Activated CD8-positive, alpha-beta memory T cell treated with anti-CD3 and anti-CD28 coated beads for 36 hours (primary cell): ENCODE measurements around the gene MACROD2. TPM values are rescaled to one million over a fixed set of nuclear protein-coding genes. Genes with fewer than 3 reads are reported as not detected.
"Not testable (repeated sequence)": the region's sequence is repeated elsewhere in the genome, so short reads cannot be mapped to it uniquely, and the experiment has no call there.

Experiments
- CTCF ChIA-PET: fragments of 350-600 bp; sonication (Branson Sonifier 250); formaldehyde crosslinking; loops from one replicate; lab custom pipeline; 2021; ENCODE audit warnings: antibody characterized with exemption; lab: Charles Lee
- POLR2A ChIA-PET: fragments of 350-600 bp; sonication (Branson Sonifier 250); formaldehyde crosslinking; loops from one replicate; lab custom pipeline; 2021; ENCODE audit warnings: antibody characterized with exemption; lab: Charles Lee
- total RNA-seq, 2 experiments: library from RNA; stranded (reverse); gene quantifications; one replicate each; pipeline ENCODE4 v1.2.3, GENCODE V29; 2021

Gene MACROD2
- total RNA-seq, 2 experiments from 2014 or later: not detected

DNA sequence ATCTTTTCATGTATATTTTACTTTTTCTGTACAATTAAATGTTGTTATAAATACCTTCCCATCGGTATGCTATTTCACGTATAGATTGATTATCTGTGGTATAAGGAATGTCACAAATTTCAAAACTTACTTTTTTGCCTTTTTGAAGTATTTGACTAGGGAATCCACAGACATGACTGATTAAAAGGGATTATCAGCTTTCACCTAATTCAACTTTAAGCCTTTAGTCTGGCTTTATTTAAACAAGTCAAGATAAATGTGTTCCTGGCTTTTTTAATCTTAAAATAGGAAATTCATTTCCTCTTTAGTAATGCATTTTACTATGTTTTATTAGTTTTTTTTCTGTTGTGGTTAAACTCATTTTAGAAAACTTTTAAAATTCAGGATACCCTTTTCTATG is 160.0 kb downstream of the MACROD2 start:
- POLR2A ChIA-PET: no interaction called here
- CTCF ChIA-PET: no interaction called here

- ChIA-PET POLR2A (no interaction called here), CTCF (no interaction called here)
These were observed 183.2 kb downstream of the MACROD2 start for GRCh38 chr20:14178528-14178927.

DNA sequence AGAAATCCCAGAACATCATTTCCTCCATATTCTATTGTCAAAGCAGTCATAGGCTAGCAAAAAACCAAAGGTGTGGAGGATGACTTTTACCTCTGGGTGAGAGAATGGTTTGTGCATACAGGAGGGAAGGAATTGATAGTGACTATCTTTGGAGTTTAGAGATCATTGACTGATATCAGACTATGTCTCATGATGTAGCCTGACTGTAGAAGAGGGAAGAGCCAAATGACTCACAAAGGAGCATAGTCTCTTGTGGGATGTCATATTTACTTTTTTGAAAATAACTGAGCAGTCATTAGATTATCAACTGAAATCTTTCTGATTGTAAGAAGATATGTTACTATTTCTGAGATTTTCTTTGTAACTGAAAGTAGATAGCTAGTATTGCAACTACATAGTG is 183.6 kb downstream of the MACROD2 start:
- ChIA-PET CTCF (no interaction called here), POLR2A (no interaction called here)

DNA sequence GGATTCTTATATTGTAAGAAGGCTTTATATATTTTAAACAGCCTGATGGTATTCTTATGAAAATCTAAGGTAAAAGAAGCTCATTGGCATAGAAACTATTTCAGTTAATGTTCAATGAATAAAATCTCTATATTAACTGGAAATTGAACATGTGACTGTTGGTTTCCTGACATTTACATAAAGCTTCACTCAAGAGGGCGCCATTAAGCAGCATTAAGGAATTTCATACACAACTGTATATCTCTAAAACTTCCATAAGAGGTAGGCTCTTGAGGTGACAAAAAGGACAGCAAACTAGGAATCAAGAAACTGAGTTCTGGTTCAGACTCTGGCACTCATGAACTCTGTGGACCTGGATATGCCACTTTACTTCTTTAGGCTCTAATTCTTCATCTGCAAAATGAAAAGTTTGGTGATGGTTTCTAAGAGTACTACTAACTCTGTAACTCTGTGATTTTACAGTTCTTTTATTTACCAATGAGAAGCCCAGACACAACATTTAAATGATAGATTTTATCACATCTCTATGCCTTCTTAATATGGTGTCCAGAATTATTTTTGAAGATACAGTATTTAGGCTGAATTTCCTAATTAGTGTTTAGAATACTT is 194.6 kb downstream of the MACROD2 start:
- ChIA-PET POLR2A (no interaction called here), CTCF (no interaction called here)

DNA sequence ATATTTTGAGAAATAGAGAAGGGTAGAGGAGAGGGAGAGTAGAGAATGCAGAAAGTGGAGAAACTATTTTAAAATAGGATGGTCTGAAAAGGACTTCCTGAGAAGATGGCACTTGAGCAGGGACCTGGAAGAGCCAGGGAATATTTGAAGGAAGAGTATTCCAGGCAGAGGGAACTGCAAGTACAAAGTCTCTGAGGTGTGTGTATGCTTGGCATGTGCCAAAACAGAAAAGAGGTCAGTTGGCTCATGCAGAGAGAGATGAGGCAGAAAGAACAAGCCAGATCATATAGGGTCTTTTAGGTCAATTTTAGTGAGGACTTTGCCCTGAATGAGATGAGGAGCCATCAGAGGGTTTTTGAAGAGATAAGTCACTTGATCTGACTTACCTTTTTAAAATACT is 196.2 kb downstream of the MACROD2 start:
- CTCF ChIA-PET: no interaction called here
- POLR2A ChIA-PET: no interaction called here

- ChIA-PET POLR2A (no interaction called here), CTCF (no interaction called here)
These were observed 198.1 kb downstream of the MACROD2 start for GRCh38 chr20:14193443-14193842.

- ChIA-PET CTCF (no interaction called here), POLR2A (no interaction called here)
These were observed 198.6 kb downstream of the MACROD2 start for GRCh38 chr20:14193885-14194284.

DNA sequence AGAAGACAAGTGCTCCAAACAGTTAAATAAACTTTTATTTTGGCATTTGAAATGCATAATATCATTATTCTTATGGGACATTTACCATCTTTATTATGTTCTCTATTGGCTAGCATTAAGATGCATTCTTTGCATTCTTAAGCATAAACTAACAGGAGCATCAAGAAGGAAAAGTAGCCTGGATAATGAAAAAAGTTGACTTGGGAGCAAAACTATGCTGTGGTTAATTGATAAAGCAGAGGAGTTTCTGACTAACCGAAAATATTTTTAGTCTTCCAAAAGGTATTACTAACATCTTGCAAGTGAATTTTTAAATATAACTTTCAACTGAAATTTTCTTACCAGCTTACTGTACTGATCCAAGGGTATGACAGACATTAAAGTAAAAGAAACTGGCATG is 201.8 kb downstream of the MACROD2 start:
- CTCF ChIA-PET: no interaction called here
- POLR2A ChIA-PET: no interaction called here

DNA sequence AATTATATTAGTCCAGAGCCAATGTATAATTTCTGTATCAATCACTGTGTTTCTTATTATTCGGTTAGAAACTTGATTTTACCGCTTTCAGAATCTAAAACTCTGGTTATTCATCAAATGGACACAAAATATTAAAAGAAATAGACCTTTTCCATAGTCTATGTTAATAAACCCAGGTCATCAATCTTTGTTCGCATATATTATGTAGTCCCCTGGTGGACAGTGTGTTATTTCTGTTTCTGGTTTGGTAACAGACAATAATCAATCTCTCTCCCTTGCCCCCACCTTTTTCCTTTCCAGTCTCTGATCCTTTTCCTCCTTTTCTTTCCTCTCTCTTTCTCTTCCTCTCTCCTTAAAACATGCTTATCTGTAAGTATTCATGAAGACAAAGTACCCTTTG is 203.1 kb downstream of the MACROD2 start:
- POLR2A ChIA-PET: no interaction called here
- CTCF ChIA-PET: no interaction called here

DNA sequence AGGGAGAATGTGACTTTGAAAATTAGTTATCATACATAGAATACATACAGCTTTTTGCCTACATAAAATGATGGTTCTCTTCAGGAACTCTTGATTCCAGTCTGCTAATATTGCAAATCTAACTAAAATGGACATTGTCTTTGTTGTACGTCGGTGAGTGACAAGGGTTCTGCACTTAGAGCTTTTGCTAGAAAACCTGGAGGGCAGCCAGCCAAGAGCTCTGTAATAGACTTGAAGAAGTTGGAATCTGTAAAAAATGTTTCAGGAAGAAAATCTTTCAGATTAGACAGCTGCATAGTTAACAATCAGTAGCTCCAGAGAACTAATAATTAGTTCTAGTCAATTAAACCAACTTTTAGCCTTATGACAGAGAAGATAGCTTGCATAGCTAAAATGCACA is 203.8 kb downstream of the MACROD2 start:
- POLR2A ChIA-PET: no interaction called here
- CTCF ChIA-PET: no interaction called here

- ChIA-PET POLR2A (no interaction called here), CTCF (no interaction called here)
These were observed 208.3 kb downstream of the MACROD2 start for GRCh38 chr20:14203657-14204056.

GRCh38 chr20:14207591-14207990 is 212.3 kb downstream of the MACROD2 start:
- POLR2A ChIA-PET: no interaction called here
- CTCF ChIA-PET: no interaction called here

DNA sequence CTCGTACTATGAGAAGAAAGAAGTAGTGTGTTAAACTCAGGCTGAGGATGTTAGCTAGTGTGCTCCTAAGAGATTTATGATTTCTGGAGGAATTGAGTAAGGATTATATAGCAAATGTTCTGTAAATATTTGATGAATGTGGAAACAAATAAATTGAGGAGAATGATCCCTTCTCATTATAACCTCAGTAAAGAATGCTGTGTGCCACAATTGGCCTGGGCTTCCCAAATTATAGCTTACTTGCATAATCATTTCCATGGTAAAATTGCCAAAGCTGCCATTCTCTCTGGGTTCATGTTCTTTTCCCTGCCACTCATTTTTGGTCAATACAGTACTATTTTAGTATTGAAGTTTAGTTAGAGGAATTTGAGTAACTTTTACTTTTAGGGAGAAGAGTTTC is 213.6 kb downstream of the MACROD2 start:
- CTCF ChIA-PET: no interaction called here
- POLR2A ChIA-PET: no interaction called here

DNA sequence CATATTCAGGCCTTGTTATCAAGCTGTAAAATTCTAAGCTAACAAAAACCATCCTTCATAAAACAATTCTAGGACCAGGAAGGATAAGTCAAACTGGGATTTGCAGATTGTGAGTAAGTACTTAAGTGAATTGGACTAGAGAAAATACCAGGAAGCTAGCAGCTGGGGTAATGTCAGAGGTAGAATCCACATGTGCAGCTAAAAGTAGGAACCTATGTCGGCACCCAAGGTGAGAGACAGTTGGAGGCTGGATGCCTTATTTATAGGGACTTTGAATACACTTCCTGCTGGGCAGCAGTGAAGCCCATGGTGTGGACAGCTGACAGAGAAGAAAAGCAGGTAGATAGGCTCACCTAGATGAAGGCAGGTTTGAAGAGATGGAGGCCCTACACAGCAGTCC is 214.8 kb downstream of the MACROD2 start:
- ChIA-PET CTCF (no interaction called here), POLR2A (no interaction called here)

DNA sequence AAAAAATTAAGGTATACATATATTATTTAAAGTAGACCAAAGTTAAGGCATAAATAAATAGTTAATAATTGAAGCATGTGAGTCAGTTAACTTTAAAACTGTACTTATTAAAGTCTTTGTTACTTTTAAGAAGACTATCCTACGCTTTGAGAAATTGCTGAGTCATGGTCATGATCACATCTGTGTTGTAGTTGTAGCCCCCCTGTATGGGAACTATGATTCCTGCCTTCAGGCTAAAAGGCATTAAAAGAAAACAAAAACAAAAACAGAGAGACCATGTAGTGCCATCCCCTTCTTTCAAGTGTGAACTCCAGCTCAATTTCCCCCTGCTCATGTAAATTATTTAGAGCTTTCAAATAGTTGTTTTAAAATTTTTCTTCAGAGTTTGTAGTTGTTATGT is 218.7 kb downstream of the MACROD2 start:
- ChIA-PET CTCF (no interaction called here), POLR2A (no interaction called here)

DNA sequence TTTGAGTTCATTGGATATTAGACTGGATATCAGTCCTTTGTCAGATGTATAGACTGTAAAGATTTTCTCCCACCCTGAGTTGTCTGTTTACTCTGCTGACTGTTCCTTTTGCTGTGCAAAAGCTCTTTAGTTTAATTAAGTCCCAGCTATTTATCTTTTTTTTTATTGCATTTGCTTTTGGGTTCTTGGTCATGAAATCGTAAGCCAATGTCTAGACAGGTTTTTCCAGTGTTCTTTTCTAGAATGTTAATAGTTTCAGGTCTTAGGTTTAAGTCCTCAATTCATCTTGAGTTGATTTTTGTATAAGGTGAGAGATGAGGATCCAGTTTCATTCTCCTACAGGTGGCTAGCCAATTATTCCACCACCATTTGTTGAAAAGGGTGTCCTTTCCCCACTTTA is 220.6 kb downstream of the MACROD2 start:
- POLR2A ChIA-PET, CTCF ChIA-PET: not testable (repeated sequence)

DNA sequence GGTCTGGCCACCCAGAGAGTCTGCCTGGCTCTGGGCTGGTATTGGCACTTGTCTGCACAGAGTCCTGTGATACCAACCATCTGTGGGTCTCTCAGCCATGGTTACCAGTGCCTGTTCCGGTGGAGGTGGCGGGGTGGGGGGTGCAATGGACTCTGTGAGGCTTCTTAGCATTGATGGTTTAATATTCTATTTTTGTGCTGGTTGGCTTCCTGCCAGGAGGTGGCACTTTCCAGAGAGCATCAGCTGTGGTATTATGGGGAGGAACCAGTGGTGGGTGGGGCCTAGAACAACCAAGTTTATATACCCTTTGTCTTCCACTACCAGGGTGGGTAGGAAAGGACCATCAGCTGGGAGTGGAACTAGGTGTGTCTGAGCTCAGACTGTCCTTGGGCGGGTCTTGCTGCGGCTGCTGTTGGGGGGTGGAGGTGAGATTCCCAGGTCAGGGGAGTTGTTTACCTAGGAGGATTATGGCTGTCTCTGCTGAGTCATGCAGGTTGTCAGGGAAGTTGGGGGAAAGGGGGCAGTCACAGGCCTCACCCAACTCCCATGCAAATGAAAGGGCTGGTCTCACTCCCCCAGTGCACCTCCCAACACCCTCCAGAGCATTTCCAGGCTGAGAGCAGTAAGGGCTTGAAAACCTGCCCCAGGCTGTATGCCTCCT is 224.6 kb downstream of the MACROD2 start:
- ChIA-PET CTCF (no interaction called here), POLR2A (no interaction called here)

DNA sequence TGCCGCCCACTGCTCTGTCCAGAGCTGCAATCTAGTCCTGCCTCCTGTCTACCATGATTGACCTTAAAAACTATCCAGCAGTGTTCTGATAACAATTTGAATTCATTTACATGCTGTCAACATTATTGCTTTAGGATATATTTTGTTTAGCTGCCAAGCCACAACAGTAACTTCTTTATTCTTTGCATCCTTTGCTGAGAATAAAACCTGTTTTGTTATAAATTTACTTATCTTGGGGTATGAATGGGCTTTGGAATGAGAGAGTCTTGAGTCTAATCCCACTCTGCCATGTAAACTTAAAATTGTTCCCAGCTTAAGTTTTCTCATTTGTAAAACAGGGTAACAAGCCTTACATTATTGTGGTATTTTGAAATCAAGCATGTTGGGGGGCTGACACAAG is 225.7 kb downstream of the MACROD2 start:
- POLR2A ChIA-PET: no interaction called here
- CTCF ChIA-PET: no interaction called here

- ChIA-PET CTCF (interaction anchor here (0.7 kb wide), 1 partner anchor 45 kb away, joined by 5 read pairs; no protein-coding TSS in a partner anchor), POLR2A (no interaction called here)
These were observed 228.5 kb downstream of the MACROD2 start for GRCh38 chr20:14223806-14224205.

GRCh38 chr20:14226051-14227049 is 231.0 kb downstream of the MACROD2 start:
- POLR2A ChIA-PET: not testable (repeated sequence)

More at GRCh38 chr20:14226051-14227049, 231.0 kb downstream of the MACROD2 start:
- CTCF ChIA-PET: not testable (repeated sequence)
